Mesendoderm (in vitro differentiated cells): Measurements from ENCODE around the gene LMBRD2. TPM values are rescaled to one million over a fixed set of nuclear protein-coding genes. Genes with fewer than 3 reads are reported as not detected.
"Not testable (repeated sequence)": the region's sequence is repeated elsewhere in the genome, so short reads cannot be mapped to it uniquely, and the experiment has no call there.

ENCODE experiments used
- DNase-seq: peaks from one replicate; pipeline ENCODE4 v3.0.0; 2013
- H2AK5ac ChIP-seq: 2 replicates; pipeline ENCODE4 v1.6.1; 2013; ENCODE audit warnings: low read length, inconsistent platforms
- H2BK120ac ChIP-seq: 2 replicates; pipeline ENCODE4 v1.6.1; 2013; ENCODE audit warnings: low read depth, mild to moderate bottlenecking, low read length, moderate library complexity, mixed read lengths
- H2BK15ac ChIP-seq: replicated peaks from 2 replicates; pipeline ENCODE4 v1.6.1; 2013; ENCODE audit warnings: low read depth, mild to moderate bottlenecking, moderate library complexity
- H2BK5ac ChIP-seq: 2 replicates; pipeline ENCODE4 v1.6.1; 2013; ENCODE audit warnings: low read length, inconsistent platforms
- H3K18ac ChIP-seq: 2 replicates; pipeline ENCODE4 v1.6.1; 2013; ENCODE audit warnings: mild to moderate bottlenecking, low read length, mixed read lengths
- H3K23ac ChIP-seq: one replicate; pipeline ENCODE4 v1.6.1; 2013; ENCODE audit warnings: low read length
- H3K27ac ChIP-seq: 2 replicates; pipeline ENCODE4 v1.5.1; 2013; ENCODE audit warnings: low read depth, mild to moderate bottlenecking, inconsistent platforms, low read length, moderate library complexity
- H3K27me3 ChIP-seq: 2 replicates; pipeline ENCODE4 v1.6.1; 2013; ENCODE audit warnings: low read length, control low read depth, mild to moderate bottlenecking, inconsistent platforms; ENCODE audit not compliant: insufficient read depth, poor library complexity
- H3K36me3 ChIP-seq: 2 replicates; pipeline ENCODE4 v1.6.1; 2013; ENCODE audit warnings: low read length, inconsistent platforms; ENCODE audit not compliant: control insufficient read depth, insufficient read depth
- H3K4ac ChIP-seq: one replicate; pipeline ENCODE4 v1.6.1; 2013; ENCODE audit warnings: low read depth, mild to moderate bottlenecking, low read length, moderate library complexity
- H3K4me1 ChIP-seq: 2 replicates; pipeline ENCODE4 v1.6.1; 2013; ENCODE audit warnings: low read depth, low read length, inconsistent platforms; ENCODE audit not compliant: control insufficient read depth
- H3K4me2 ChIP-seq: 2 replicates; pipeline ENCODE4 v1.6.1; 2013; ENCODE audit warnings: low read length
- H3K4me3 ChIP-seq: 2 replicates; pipeline ENCODE4 v1.5.1; 2013; ENCODE audit warnings: mild to moderate bottlenecking, low read length
- H3K56ac ChIP-seq: one replicate; pipeline ENCODE4 v1.6.1; 2013; ENCODE audit warnings: low read length
- H3K79me1 ChIP-seq: 2 replicates; pipeline ENCODE4 v1.6.1; 2013; ENCODE audit warnings: low read length, inconsistent platforms
- H3K79me2 ChIP-seq: 2 replicates; pipeline ENCODE4 v1.6.1; 2013; ENCODE audit warnings: mild to moderate bottlenecking, low read length; ENCODE audit not compliant: control insufficient read depth, insufficient read depth
- H3K9ac ChIP-seq: 2 replicates; pipeline ENCODE4 v1.6.1; 2013; ENCODE audit warnings: low read length, inconsistent platforms
- H4K5ac ChIP-seq: one replicate; pipeline ENCODE4 v1.6.1; 2013; ENCODE audit warnings: low read length
- H4K8ac ChIP-seq: one replicate; pipeline ENCODE4 v1.6.1; 2013; ENCODE audit warnings: low read depth, mild to moderate bottlenecking, control low read depth, low read length, moderate library complexity
- WGBS: extraction: QIAGEN DNeasy Blood & Tissue Kit; methylation state at CpG from one replicate; pipeline ENCODE4 v1.1.7; 2013; ENCODE audit warnings: low lambda C conversion rate, missing lambda C conversion rate; ENCODE audit not compliant: insufficient coverage; ENCODE audit errors: extremely low coverage; 5-methylcytosine and 5-hydroxymethylcytosine counted together
- polyA plus RNA-seq, 2 experiments: library from polyadenylated mRNA; stranded (reverse); fragments of 200-250 nt; gene quantifications; one replicate each; pipeline ENCODE4 v1.2.3, GENCODE V29; 2013

LMBRD2 gene
- polyA plus RNA-seq (2013, experiment 1 of 2), result 3.1 TPM
- polyA plus RNA-seq (2013, experiment 2 of 2), result 2.3 TPM

- Histone ChIP-seq H2BK5ac (peak within 1 kb of the TSS; percentile 52), H3K36me3 (peaks cover 2% of the 10 kb centered on the region), H3K27me3 (no peaks in the 10 kb centered on the region), H2BK120ac (no peak within 1 kb of the TSS), H3K56ac (peak within 1 kb of the TSS; percentile 93), H3K27ac (peak within 1 kb of the TSS; percentile 27), H3K79me2 (peaks cover 29% of the 10 kb centered on the region), H3K79me1 (peaks cover 9% of the 10 kb centered on the region), H3K4me2 (peak within 1 kb of the TSS; percentile 77), H3K9ac (peak within 1 kb of the TSS; percentile 98), H3K23ac (peak within 1 kb of the TSS; percentile 59), H2BK15ac (no peak within 1 kb of the TSS), H3K4ac (peak within 1 kb of the TSS; percentile 60), H3K4me3 (peak within 1 kb of the TSS; percentile 97), H4K5ac (no peak within 1 kb of the TSS), H4K8ac (no peak within 1 kb of the TSS), H3K4me1 (peaks cover 11% of the 10 kb centered on the region), H3K18ac (peak within 1 kb of the TSS; percentile 52), H2AK5ac (no peak within 1 kb of the TSS)
- peak; percentile 99 for DNase-seq
- no CpG with 5 or more reads among the region's 81 CpGs for WGBS
These were observed at the start of gene LMBRD2, which contains the start of gene SKP2 for GRCh38 chr5:36151434-36152323. LMBRD2 (minus strand) TSS chr5:36151887; CDS start chr5:36143349, 8,538 bp downstream. SKP2 (plus strand) TSS chr5:36152111; CDS start chr5:36152263, 152 bp downstream.

GRCh38 chr5:36200513-36200912 lies 48.8 kb upstream of the LMBRD2 start:
- Histone ChIP-seq H3K4ac (no peak overlapping the region), H4K5ac (no peak overlapping the region), H3K56ac (no peak overlapping the region), H3K4me2 (no peak overlapping the region), H3K4me3 (no peak overlapping the region), H3K36me3 (no peaks in the 10 kb centered on the region), H2BK15ac (no peak overlapping the region), H3K4me1 (no peaks in the 10 kb centered on the region), H3K18ac (no peak overlapping the region), H3K23ac (no peak overlapping the region), H3K79me1 (no peaks in the 10 kb centered on the region), H3K27me3 (no peaks in the 10 kb centered on the region), H2BK120ac (no peak overlapping the region), H3K79me2 (no peaks in the 10 kb centered on the region), H3K9ac (no peak overlapping the region), H2AK5ac (no peak overlapping the region), H3K27ac (no peak overlapping the region), H4K8ac (no peak overlapping the region), H2BK5ac (no peak overlapping the region)
- WGBS, result no CpG with 5 or more reads among the region's 4 CpGs
- no peak for DNase-seq

- Histone ChIP-seq H3K4me1 (no peaks in the 10 kb centered on the region), H3K18ac (no peak overlapping the region), H2BK15ac (no peak overlapping the region), H4K5ac (no peak overlapping the region), H4K8ac (no peak overlapping the region), H3K27me3 (no peaks in the 10 kb centered on the region), H2AK5ac (no peak overlapping the region), H3K4me2 (no peak overlapping the region), H3K4ac (no peak overlapping the region), H3K79me2 (no peaks in the 10 kb centered on the region), H3K4me3 (no peak overlapping the region), H2BK5ac (no peak overlapping the region), H3K9ac (no peak overlapping the region), H3K23ac (no peak overlapping the region), H3K56ac (no peak overlapping the region), H3K79me1 (no peaks in the 10 kb centered on the region), H3K36me3 (no peaks in the 10 kb centered on the region), H3K27ac (no peak overlapping the region), H2BK120ac (no peak overlapping the region)
- DNase-seq, result peak; percentile 6
- WGBS, result no CpG with 5 or more reads among the region's 2 CpGs
These were observed 47.9 kb upstream of the LMBRD2 start for GRCh38 chr5:36199620-36200019.

GRCh38 chr5:36198783-36199182 lies 47.1 kb upstream of the LMBRD2 start:
- H3K79me1 ChIP-seq, H2AK5ac ChIP-seq, DNase-seq, H3K9ac ChIP-seq, H3K36me3 ChIP-seq, H4K8ac ChIP-seq, H3K23ac ChIP-seq, H3K4me1 ChIP-seq, H3K4ac ChIP-seq, H3K79me2 ChIP-seq, H3K27ac ChIP-seq, H3K56ac ChIP-seq, H2BK120ac ChIP-seq, H2BK15ac ChIP-seq, H3K4me2 ChIP-seq, H3K4me3 ChIP-seq, H3K27me3 ChIP-seq, H2BK5ac ChIP-seq, H3K18ac ChIP-seq, H4K5ac ChIP-seq: not testable (repeated sequence)
- WGBS, result no CpG with 5 or more reads among the region's 3 CpGs

- H3K79me1 ChIP-seq, result no peaks in the 10 kb centered on the region
- no peak overlapping the region for H2BK120ac ChIP-seq
- H3K27ac ChIP-seq, result no peak overlapping the region
- H3K4me3 ChIP-seq, result no peak overlapping the region
- no peaks in the 10 kb centered on the region for H3K79me2 ChIP-seq
- no peak overlapping the region for H3K4me2 ChIP-seq
- H4K5ac ChIP-seq, result no peak overlapping the region
- H4K8ac ChIP-seq, result no peak overlapping the region
- no peaks in the 10 kb centered on the region for H3K36me3 ChIP-seq
- H2BK5ac ChIP-seq, result no peak overlapping the region
- no peaks in the 10 kb centered on the region for H3K27me3 ChIP-seq
- no peak overlapping the region for H3K23ac ChIP-seq
- H2AK5ac ChIP-seq, result no peak overlapping the region
- no peak overlapping the region for H3K56ac ChIP-seq
- H3K4ac ChIP-seq, result no peak overlapping the region
- H3K9ac ChIP-seq, result no peak overlapping the region
- no peak for DNase-seq
- no peak overlapping the region for H3K18ac ChIP-seq
- H2BK15ac ChIP-seq, result no peak overlapping the region
- no peaks in the 10 kb centered on the region for H3K4me1 ChIP-seq
These were observed 46.6 kb upstream of the LMBRD2 start for GRCh38 chr5:36198281-36198680.
